GM12801 (cell line): ENCODE data around the gene BMP6.

Experiments
- TF ChIP-seq, protein P1 (sequence below): IDR thresholded peaks from one replicate; pipeline ENCODE4 v1.5.1; 2011; ENCODE audit warnings: control low read depth; ENCODE audit not compliant: insufficient read length; ENCODE audit errors: extremely low read depth

The BMP6 gene

DNA sequence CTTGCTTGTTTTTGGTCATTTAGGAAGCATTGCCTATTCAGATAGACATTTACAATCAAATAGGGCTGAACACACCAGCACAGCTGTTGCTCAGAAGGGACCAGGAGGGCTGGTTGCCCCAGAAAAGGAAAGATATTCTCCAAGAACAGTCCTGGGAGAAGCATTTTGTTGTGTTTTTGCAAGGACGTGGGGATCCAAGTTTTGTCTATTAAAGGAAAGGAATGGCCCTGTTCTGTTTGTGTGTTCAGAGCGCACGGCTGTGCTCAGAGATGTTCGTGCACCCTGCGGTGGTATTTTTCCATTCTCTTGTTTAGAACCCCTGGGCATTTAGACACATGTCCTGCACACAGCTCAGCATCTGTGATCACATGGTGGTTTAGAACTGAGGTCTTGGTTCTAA lies 102.2 kb downstream of the BMP6 start:
- TF ChIP-seq, protein P1, sequence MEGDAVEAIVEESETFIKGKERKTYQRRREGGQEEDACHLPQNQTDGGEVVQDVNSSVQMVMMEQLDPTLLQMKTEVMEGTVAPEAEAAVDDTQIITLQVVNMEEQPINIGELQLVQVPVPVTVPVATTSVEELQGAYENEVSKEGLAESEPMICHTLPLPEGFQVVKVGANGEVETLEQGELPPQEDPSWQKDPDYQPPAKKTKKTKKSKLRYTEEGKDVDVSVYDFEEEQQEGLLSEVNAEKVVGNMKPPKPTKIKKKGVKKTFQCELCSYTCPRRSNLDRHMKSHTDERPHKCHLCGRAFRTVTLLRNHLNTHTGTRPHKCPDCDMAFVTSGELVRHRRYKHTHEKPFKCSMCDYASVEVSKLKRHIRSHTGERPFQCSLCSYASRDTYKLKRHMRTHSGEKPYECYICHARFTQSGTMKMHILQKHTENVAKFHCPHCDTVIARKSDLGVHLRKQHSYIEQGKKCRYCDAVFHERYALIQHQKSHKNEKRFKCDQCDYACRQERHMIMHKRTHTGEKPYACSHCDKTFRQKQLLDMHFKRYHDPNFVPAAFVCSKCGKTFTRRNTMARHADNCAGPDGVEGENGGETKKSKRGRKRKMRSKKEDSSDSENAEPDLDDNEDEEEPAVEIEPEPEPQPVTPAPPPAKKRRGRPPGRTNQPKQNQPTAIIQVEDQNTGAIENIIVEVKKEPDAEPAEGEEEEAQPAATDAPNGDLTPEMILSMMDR = no peak

DNA sequence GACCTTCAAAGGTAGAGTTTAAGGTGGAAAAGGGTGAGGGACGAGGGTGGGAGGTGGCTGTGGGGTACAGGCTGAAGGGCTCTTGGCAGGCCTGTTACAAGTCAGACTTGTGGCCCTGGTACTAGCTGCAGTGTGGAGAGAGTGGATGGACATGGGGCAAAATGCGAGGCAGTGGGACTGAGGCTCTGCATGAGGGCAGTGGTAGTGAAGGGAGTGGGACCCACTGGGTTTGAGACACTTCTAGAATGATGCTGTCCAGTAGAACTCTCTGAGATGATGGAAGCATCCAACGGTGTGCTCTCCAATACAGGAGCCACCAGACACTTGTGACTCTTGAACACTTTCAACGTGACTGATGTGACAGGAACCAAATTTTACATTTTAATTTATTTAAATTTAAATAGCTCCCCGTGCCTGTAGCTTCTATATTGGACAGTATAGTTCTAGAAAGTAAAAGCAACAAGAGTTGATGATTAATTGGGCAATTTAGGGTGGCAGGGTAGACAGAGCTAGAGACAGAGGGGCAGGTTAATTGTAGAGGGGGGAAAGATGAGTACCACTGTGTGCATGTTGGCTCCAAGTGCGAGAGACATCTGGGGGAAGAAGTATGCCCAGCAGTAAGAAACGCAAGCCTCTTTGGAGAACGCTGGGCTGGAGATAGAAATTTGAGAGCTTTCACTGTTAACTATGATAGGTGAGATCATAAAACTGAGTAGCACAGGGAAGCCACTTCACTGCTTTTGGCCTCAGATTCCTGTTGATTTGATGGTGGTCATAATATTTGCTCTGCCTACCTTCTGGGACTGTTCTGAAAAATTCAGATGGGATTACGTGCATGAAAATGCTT lies 107.2 kb downstream of the BMP6 start:
- TF ChIP-seq, protein P1 = no peak

DNA sequence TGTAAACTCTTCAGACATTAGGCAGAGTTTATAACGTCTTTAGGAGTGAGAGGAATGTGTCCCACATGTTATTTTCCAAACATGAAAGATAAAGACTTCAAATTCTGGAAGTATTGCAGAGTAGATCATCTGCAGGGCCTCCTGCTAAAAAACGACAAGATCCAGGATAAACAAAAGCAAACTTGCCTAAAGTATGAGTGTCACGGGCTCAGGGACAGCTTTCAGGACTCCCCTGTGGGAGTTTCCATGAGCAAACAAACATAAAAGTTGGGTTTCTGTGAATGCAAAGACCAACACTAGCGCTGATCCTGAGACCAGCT lies 107.8 kb downstream of the BMP6 start:
- TF ChIP-seq, protein P1 = no peak

DNA sequence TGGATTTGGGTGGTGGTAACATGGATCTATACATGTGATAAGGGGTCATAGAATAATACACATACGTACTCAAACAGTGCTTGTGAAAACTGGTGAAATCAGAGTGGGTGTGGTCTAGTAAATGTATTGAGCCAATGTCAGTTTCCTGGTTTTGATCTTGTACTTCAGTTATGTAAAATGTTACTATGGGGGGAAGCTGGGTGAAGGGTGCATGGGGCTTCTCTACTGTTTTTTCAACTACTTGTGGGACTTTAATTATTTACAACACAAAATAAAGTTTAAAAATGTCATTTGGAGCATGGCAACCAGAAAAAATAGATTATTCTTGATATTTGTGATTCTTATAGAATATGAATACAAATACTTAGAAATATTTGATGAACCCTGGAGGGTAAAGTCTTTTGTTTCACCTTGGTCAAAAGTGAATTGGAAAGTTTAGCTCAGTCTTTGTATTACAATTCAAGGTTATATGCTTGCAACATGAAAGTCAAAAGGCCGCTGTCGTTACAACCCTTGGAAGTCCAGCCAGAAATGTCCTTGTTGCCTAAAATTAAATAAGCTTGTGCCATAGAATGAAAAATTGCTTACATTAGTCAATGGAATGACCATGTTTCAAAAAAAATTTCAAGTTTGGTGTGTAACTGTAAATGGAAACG lies 110.6 kb downstream of the BMP6 start:
- TF ChIP-seq, protein P1 = no peak

DNA sequence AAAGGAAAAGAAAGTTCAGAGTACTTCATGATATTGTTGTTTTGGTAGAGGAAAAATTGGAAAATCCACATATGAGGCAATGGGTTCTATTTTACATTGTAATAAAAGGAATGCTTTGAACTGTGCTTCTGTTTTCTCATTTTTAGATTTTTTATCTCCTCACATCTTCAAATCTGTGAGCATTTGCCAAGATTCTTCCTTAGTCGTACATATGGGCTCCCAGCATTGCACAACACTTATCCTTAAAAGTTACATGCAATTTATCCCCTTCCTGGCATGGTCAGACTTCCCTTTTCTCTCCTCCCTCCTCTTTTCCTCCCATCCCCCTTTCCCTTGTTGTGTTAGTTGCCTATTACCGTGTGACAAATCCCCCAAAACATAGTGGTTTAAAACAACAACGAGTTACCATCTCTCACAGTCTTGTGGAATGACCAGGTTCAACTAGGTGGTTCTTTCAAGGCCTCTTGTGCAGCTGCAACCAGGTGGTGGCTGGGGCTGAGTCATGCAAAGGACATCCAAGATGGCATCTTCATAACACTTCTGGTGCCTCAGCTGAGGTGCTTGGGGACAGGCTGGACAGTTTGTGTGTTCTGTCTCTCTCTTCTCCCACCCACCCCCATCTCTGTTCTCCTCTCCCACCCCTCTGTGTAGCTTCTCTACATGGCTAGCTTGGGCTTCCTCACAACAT lies 116.0 kb downstream of the BMP6 start:
- TF ChIP-seq, protein P1 = no peak

DNA sequence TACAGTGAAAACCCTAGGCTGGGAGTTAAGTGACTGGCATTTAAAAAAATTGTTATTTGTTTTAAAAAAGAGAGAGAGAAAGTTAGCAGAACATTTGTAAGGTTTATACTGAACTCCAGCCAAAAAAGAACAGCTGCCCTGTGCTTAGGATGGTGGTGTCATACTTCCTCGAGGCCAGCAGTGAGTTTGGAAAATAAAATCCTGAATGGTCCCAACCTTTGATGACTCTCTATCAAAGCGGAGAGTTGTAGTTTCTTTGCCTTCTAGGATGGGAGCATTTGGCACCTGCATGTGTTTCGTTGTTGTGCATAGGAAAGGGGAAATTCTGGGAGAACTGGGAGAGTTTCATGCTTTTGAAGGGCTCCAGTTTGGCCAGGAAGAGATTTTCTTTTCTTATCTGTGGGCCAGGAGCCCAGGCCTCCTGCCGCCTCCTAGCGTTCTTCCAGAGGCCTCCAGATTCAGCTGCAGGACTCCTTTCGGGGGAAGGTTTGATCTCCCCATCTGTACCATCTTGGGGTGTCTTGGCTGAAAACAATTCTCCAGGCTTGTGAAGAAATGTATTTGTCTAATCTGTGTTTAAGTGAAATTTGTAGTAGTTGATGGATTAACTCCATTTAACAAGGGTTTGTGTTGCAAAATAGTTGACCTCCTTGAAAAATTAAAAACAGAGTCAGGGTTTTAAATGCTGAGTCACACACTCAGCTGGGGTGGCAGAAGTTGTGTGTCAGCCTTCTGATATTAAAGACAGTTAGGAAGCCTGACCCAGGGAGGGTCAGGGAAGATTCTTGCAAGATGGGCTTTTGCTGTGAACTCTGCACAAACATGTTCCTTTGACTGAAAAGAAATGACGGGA lies 121.3 kb downstream of the BMP6 start:
- TF ChIP-seq, protein P1 = no peak

DNA sequence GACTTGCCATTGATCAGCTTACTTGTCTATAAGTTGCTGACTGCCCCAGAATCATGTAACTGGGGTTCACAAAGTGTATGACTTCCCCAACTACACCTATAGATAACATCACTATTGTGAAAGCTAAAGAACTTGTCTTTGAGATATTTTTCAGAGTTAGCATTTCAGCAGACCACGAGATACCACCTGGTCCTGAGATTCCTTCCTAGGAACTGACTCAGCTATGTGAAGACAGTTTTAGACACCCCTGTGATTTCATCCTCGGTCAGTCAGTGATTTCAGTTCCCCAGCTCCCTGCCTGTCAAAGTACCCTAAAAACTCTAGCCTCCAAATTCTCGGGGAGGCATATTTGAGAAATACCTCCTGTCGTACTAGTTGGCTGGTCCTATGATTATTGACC lies 122.3 kb downstream of the BMP6 start:
- TF ChIP-seq, protein P1 = no peak
